ENCODE results near the gene SLFN12L. TPM values are rescaled to one million over a fixed set of nuclear protein-coding genes. Genes with fewer than 3 reads are reported as not detected.
A peak's percentile ranks its signal among the peaks of the same experiment; 100 is the strongest.
"Not testable (repeated sequence)": the region's sequence is repeated elsewhere in the genome, so short reads cannot be mapped to it uniquely, and the experiment has no call there.

The SLFN12L gene
- polyA plus RNA-seq, 1 donor (not counting 4 experiments of a cell fraction or from before 2014, with no cell fraction given), result 0.09 TPM

GRCh38 chr17:35539659-35540026 lies 2.2 kb upstream of the SLFN12L start:
- FAIRE-seq, result no peak
- Histone ChIP-seq H3K4me2 (ENCODE audit: control insufficient read depth, extremely low read depth, insufficient read depth, low read depth, low read length) (peak overlapping the region; percentile 50), H4K20me1 (ENCODE audit: control insufficient read depth, extremely low read depth, insufficient read depth, low read length) (no peaks in the 10 kb centered on the region), H3K4me3 (ENCODE audit: control insufficient read depth in 2 of 3, extremely low read depth in 1 of 3, insufficient read depth in 2 of 3, low read depth in 1 of 3, low read length in 3 of 3) (no peak overlapping the region), H3K4me1 (ENCODE audit: control insufficient read depth, extremely low read depth, insufficient read depth, low read length) (no peaks in the 10 kb centered on the region), H3K9ac (ENCODE audit: control insufficient read depth, extremely low read depth, insufficient read depth, low read length) (no peak overlapping the region), H3K9me3 (ENCODE audit: control insufficient read depth, low read depth, low read length) (no peaks in the 10 kb centered on the region), H3K27ac (ENCODE audit: control insufficient read depth, insufficient read depth, low read length) (no peak overlapping the region), H3K79me2 (ENCODE audit: control insufficient read depth, insufficient read depth, low read length) (no peaks in the 10 kb centered on the region), H2AFZ (ENCODE audit: control insufficient read depth, low read length) (no peak overlapping the region), H3K9me1 (ENCODE audit: control insufficient read depth, extremely low read depth, insufficient read depth, low read length) (no peaks in the 10 kb centered on the region), H3K27me3 (ENCODE audit: control insufficient read depth, extremely low read depth, insufficient read depth, low read length) (no peaks in the 10 kb centered on the region), H3K36me3 (ENCODE audit: control insufficient read depth in 2 of 2, extremely low read depth in 1 of 2, insufficient read depth in 2 of 2, low read length in 2 of 2) (no peaks in the 10 kb centered on the region)
- no peak for TF ChIP-seq CTCF (optimal IDR thresholded peaks at IDR 0.05 in 1 of 3, IDR thresholded peaks at IDR 0.05 in 1 of 3, conservative IDR thresholded peaks at IDR 0.05 in 1 of 3; ENCODE audit: extremely low read depth in 1 of 3, insufficient read depth in 2 of 3, low read length in 3 of 3)
- no peak for TF ChIP-seq EZH2 (IDR thresholded peaks at IDR 0.05; ENCODE audit: low read length)
- dilution Hi-C loops (cut with MboI; ENCODE audit: extremely low pct_ligation_motif_present, low sequenced_read_pairs), result no loop called here
- DNase-seq (ENCODE audit: low read depth, low spot score), result no peak

DNA sequence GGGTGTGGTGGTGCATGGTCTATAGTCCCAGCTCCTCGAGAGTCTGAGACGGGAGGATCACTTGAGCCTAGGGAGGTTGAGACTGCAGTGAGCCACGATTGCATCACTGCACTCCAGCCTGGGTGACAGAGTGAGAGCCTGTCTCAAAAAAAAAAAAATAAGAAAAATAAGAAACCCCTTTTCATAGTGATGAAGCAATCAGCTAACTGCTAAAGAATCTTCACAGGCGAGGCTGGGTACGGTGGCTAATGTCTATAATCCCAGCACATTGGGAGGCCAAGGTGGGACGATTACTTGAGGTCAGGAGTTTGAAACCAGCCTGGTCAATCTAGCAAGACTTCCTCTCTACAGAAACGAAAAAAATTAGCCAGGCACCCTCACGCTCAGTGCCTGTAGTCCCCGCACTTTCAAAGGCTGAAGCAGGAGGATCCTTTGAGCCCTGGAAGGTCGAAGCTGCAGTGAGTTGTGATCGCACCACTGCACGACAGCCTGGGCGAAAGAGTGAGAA lies 760 bp downstream of the SLFN12L start:
- Histone ChIP-seq H3K4me2 (ENCODE audit: control insufficient read depth, extremely low read depth, insufficient read depth, low read depth, low read length) (no peak overlapping the region), H3K27me3 (ENCODE audit: control insufficient read depth, extremely low read depth, insufficient read depth, low read length) (no peaks in the 10 kb centered on the region), H3K4me3 (ENCODE audit: control insufficient read depth in 2 of 3, extremely low read depth in 1 of 3, insufficient read depth in 2 of 3, low read depth in 1 of 3, low read length in 3 of 3) (no peak overlapping the region), H4K20me1 (ENCODE audit: control insufficient read depth, extremely low read depth, insufficient read depth, low read length) (no peaks in the 10 kb centered on the region), H3K9ac (ENCODE audit: control insufficient read depth, extremely low read depth, insufficient read depth, low read length) (no peak overlapping the region), H3K4me1 (ENCODE audit: control insufficient read depth, extremely low read depth, insufficient read depth, low read length) (no peaks in the 10 kb centered on the region), H2AFZ (ENCODE audit: control insufficient read depth, low read length) (no peak overlapping the region), H3K27ac (ENCODE audit: control insufficient read depth, insufficient read depth, low read length) (no peak overlapping the region), H3K36me3 (ENCODE audit: control insufficient read depth in 2 of 2, extremely low read depth in 1 of 2, insufficient read depth in 2 of 2, low read length in 2 of 2) (no peaks in the 10 kb centered on the region), H3K79me2 (ENCODE audit: control insufficient read depth, insufficient read depth, low read length) (no peaks in the 10 kb centered on the region), H3K9me1 (ENCODE audit: control insufficient read depth, extremely low read depth, insufficient read depth, low read length) (no peaks in the 10 kb centered on the region), H3K9me3 (ENCODE audit: control insufficient read depth, low read depth, low read length) (no peaks in the 10 kb centered on the region)
- dilution Hi-C loops (cut with MboI; ENCODE audit: extremely low pct_ligation_motif_present, low sequenced_read_pairs), result no loop called here
- TF ChIP-seq EZH2 (IDR thresholded peaks at IDR 0.05; ENCODE audit: low read length), result no peak
- no peak for TF ChIP-seq CTCF (optimal IDR thresholded peaks at IDR 0.05 in 1 of 3, IDR thresholded peaks at IDR 0.05 in 1 of 3, conservative IDR thresholded peaks at IDR 0.05 in 1 of 3; ENCODE audit: extremely low read depth in 1 of 3, insufficient read depth in 2 of 3, low read length in 3 of 3)
- FAIRE-seq, result no peak
- no peak for DNase-seq (ENCODE audit: low read depth, low spot score)

DNA sequence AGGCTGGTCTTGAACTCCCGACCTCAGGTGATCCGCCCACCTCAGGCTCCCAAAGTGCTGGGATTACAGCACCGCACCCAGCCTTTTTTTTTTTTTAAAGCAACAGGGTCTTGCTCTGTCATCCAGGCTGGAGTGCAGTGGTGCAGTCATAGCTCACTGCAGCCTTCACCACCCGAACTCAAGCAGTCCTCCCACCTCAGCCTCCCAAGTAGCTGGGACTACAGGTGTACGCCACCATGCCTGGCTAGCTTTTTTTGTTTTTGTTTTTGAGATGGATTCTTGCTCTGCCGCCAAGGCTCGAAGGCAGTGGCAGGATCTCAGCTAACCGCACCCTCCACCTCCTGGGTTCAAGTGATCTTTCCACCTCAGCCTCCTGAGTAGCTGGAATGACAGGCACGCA lies 2.1 kb downstream of the SLFN12L start:
- H3K79me2 ChIP-seq (ENCODE audit: control insufficient read depth, insufficient read depth, low read length); DNase-seq (ENCODE audit: low read depth, low spot score); dilution Hi-C loops (cut with MboI; ENCODE audit: extremely low pct_ligation_motif_present, low sequenced_read_pairs); H4K20me1 ChIP-seq (ENCODE audit: control insufficient read depth, extremely low read depth, insufficient read depth, low read length); H2AFZ ChIP-seq (ENCODE audit: control insufficient read depth, low read length); FAIRE-seq; H3K36me3 ChIP-seq (ENCODE audit: control insufficient read depth in 2 of 2, extremely low read depth in 1 of 2, insufficient read depth in 2 of 2, low read length in 2 of 2); H3K27ac ChIP-seq (ENCODE audit: control insufficient read depth, insufficient read depth, low read length); H3K4me3 ChIP-seq (ENCODE audit: control insufficient read depth in 2 of 3, extremely low read depth in 1 of 3, insufficient read depth in 2 of 3, low read depth in 1 of 3, low read length in 3 of 3); H3K9me1 ChIP-seq (ENCODE audit: control insufficient read depth, extremely low read depth, insufficient read depth, low read length); H3K4me2 ChIP-seq (ENCODE audit: control insufficient read depth, extremely low read depth, insufficient read depth, low read depth, low read length); H3K9ac ChIP-seq (ENCODE audit: control insufficient read depth, extremely low read depth, insufficient read depth, low read length); H3K27me3 ChIP-seq (ENCODE audit: control insufficient read depth, extremely low read depth, insufficient read depth, low read length); H3K9me3 ChIP-seq (ENCODE audit: control insufficient read depth, low read depth, low read length); H3K4me1 ChIP-seq (ENCODE audit: control insufficient read depth, extremely low read depth, insufficient read depth, low read length): not testable (repeated sequence)

Measured in keratinocyte (primary cell).